Endothelial cell of umbilical vein (primary cell): ENCODE measurements around the gene SIRPG. TPM values are rescaled to one million over a fixed set of nuclear protein-coding genes. Genes with fewer than 3 reads are reported as not detected.

Source experiments
- BruUV-seq: library from RNA; stranded (reverse); fragments of 400-500 nt; replicated peaks from 2 replicates; lab custom pipeline; 2021; lab: Mats Ljungman, UMichigan
- CTCF ChIA-PET: fragments of 300-600, 350-600 bp; sonication (Branson Sonifier 250); formaldehyde crosslinking; loops from one replicate; lab custom pipeline; 2021; ENCODE audit warnings: antibody characterized with exemption, inconsistent platforms; lab: Charles Lee
- POLR2A ChIA-PET: fragments of 300-600, 350-600 bp; sonication (Branson Sonifier 250); formaldehyde crosslinking; loops from one replicate; lab custom pipeline; 2021; ENCODE audit warnings: antibody characterized with exemption, inconsistent platforms; lab: Charles Lee
- DNase-seq: peaks from one replicate; pipeline ENCODE4 v3.0.0-alpha.2; 2011; ENCODE audit warnings: low read depth, low spot score
- FAIRE-seq: peaks from 2 replicates; lab custom pipeline; 2011; peaks lifted over from hg19 to GRCh38; lab: Jason Lieb, UNC
- H2AFZ ChIP-seq: 2 replicates; pipeline ENCODE4 v1.6.0; 2012; ENCODE audit warnings: low read depth, low read length, control low read depth, inconsistent platforms
- H3K27ac ChIP-seq: 2 replicates; pipeline ENCODE4 v1.5.1; 2011; ENCODE audit warnings: low read depth, mild to moderate bottlenecking, control low read depth, low read length, moderate library complexity; ENCODE audit not compliant: insufficient read depth
- H3K27me3 ChIP-seq, 2 experiments: 2 replicates each; pipeline versions ENCODE4 v1.6.0 to v1.6.1; 2011; ENCODE audit warnings: low read length in 2 of 2, mixed read lengths in 1 of 2; ENCODE audit not compliant: control insufficient read depth in 2 of 2, insufficient read depth in 2 of 2
- H3K36me3 ChIP-seq, 2 experiments: 2 replicates in 1 of 2; 3 replicates in 1 of 2; pipeline ENCODE4 v1.5.1; 2011; ENCODE audit warnings: low read length in 2 of 2, mild to moderate bottlenecking in 1 of 2, moderate library complexity in 1 of 2; ENCODE audit not compliant: control insufficient read depth in 2 of 2, insufficient read depth in 2 of 2; ENCODE audit errors: extremely low read depth in 1 of 2
- H3K4me1 ChIP-seq: 3 replicates; pipeline ENCODE4 v1.5.1; 2011; ENCODE audit warnings: mild to moderate bottlenecking, low read length; ENCODE audit not compliant: control insufficient read depth, insufficient read depth; ENCODE audit errors: extremely low read depth
- H3K4me2 ChIP-seq: 2 replicates; pipeline ENCODE4 v1.6.1; 2011; ENCODE audit warnings: low read length, control low read depth, mixed read lengths; ENCODE audit not compliant: insufficient read depth
- H3K4me3 ChIP-seq, 3 experiments: fragments of 200-600 bp in 1 of 3; sonication (generic), shearing (Covaris generic) in 1 of 3; replicated peaks in 1 of 3; 2 replicates each; pipeline ENCODE4 v1.5.1; 2011 to 2016; ENCODE audit warnings: control low read depth in 3 of 3, low read length in 3 of 3, mild to moderate bottlenecking in 2 of 3, inconsistent platforms in 1 of 3, low read depth in 1 of 3, moderate library complexity in 1 of 3; ENCODE audit not compliant: insufficient read depth in 1 of 3
- H3K79me2 ChIP-seq: 2 replicates; pipeline ENCODE4 v1.6.0; 2012; ENCODE audit warnings: low read length, inconsistent platforms; ENCODE audit not compliant: control insufficient read depth, insufficient read depth
- H3K9ac ChIP-seq: replicated peaks from 2 replicates; pipeline ENCODE3; 2011; ENCODE audit warnings: low read length, control low read depth; ENCODE audit not compliant: insufficient read depth; ENCODE audit errors: extremely low read depth
- H3K9me1 ChIP-seq: replicated peaks from 3 replicates; pipeline ENCODE4 v1.6.0; 2011; ENCODE audit warnings: mild to moderate bottlenecking, low read length; ENCODE audit not compliant: control insufficient read depth, insufficient read depth; ENCODE audit errors: extremely low read depth
- H3K9me3 ChIP-seq: replicated peaks from 2 replicates; pipeline ENCODE4 v1.5.1; 2012; ENCODE audit warnings: low read length, inconsistent platforms; ENCODE audit not compliant: control insufficient read depth, insufficient read depth
- H4K20me1 ChIP-seq: replicated peaks from 2 replicates; pipeline ENCODE3; 2011; ENCODE audit warnings: mild to moderate bottlenecking, low read length; ENCODE audit not compliant: control insufficient read depth, insufficient read depth; ENCODE audit errors: extremely low read depth
- CTCF ChIP-seq, 2 donors: IDR thresholded peaks; 1 replicate in 1 of 2; 2 replicates in 1 of 2; pipeline ENCODE4 v1.5.1; 2011; ENCODE audit warnings: low read length in 2 of 2, mild to moderate bottlenecking in 2 of 2, moderate library complexity in 2 of 2, control low read depth in 1 of 2, inconsistent platforms in 1 of 2, low read depth in 1 of 2; ENCODE audit not compliant: insufficient read depth in 1 of 2; ENCODE audit errors: extremely low read depth in 1 of 2
- EZH2 ChIP-seq: IDR thresholded peaks from 2 replicates; pipeline ENCODE4 v1.6.1; 2012; ENCODE audit warnings: borderline replicate concordance, low read depth, mild to moderate bottlenecking, moderate library complexity, low read length, inconsistent platforms; ENCODE audit not compliant: severe bottlenecking
- FOS ChIP-seq: IDR thresholded peaks from 2 replicates; pipeline ENCODE4 v1.6.1; 2011; ENCODE audit warnings: mild to moderate bottlenecking, low read length, moderate library complexity, borderline replicate concordance; ENCODE audit not compliant: insufficient read depth
- GATA2 ChIP-seq: IDR thresholded peaks from 2 replicates; pipeline ENCODE4 v1.7.0; 2011; ENCODE audit warnings: low read depth, mild to moderate bottlenecking, moderate library complexity, mixed read lengths, low read length; ENCODE audit not compliant: insufficient read length, insufficient read depth
- JUN ChIP-seq: IDR thresholded peaks from 2 replicates; pipeline ENCODE4 v1.6.1; 2011; ENCODE audit warnings: borderline replicate concordance, low read depth; ENCODE audit not compliant: insufficient read length, insufficient read depth
- MYC ChIP-seq: IDR thresholded peaks from one replicate; pipeline ENCODE4 v1.6.1; 2011; ENCODE audit warnings: mild to moderate bottlenecking, low read depth, low read length
- POLR2A ChIP-seq: IDR thresholded peaks from 2 replicates; pipeline ENCODE4 v1.6.1; 2012; ENCODE audit warnings: low read depth, mild to moderate bottlenecking, control low read depth, low read length
- POLR2AphosphoS5 ChIP-seq: IDR thresholded peaks from 2 replicates; pipeline ENCODE4 v1.6.1; 2012; ENCODE audit warnings: low read depth, mild to moderate bottlenecking, control low read depth, low read length, moderate library complexity; ENCODE audit not compliant: insufficient read depth
- dilution Hi-C: fragments of 300-500 bp; cut with MboI; formaldehyde crosslinking; loops from one replicate; pipeline ENCODE4 v1.15.0; 2019; ENCODE audit warnings: low sequenced_read_pairs; ENCODE audit not compliant: extremely low pct_ligation_motif_present
- intact Hi-C: fragments of 100-400 bp; cut with micrococcal nuclease; formaldehyde crosslinking; loops from one replicate; pipeline ENCODE4 v1.10.0; 2022
- polyA plus RNA-seq, 4 experiments: library from polyadenylated mRNA; depleted of rRNA in 3 of 4; stranded (reverse) in 3 of 4; unstranded in 1 of 4; fragments of >200 nt; gene quantifications; 2 replicates each; pipeline versions ENCODE4 v1.2.1 to v1.2.3, GENCODE V29; 2011 to 2012; ENCODE audit warnings: missing spikeins in 1 of 4
- total RNA-seq: library from RNA; stranded (reverse); gene quantifications from 2 replicates; pipeline ENCODE4 v1.2.3, GENCODE V29; 2021
- TF ChIP-seq, protein P1 (sequence below): IDR thresholded peaks from 2 replicates; pipeline ENCODE4 v1.6.1; 2011; ENCODE audit not compliant: insufficient read depth, insufficient read length

SIRPG gene
- total and polyA plus RNA-seq, 2 donors (not counting 3 experiments of a cell fraction or from before 2014, with no cell fraction given): not detected

- FAIRE-seq (no peak), DNase-seq (no peak)
- H3K79me2 ChIP-seq: no peaks in the 10 kb centered on the region
- no peak overlapping the region for H3K27ac ChIP-seq
- no peak overlapping the region for H3K9ac ChIP-seq
- no peaks in the 10 kb centered on the region for H3K9me3 ChIP-seq
- H2AFZ ChIP-seq: no peak overlapping the region
- dilution Hi-C loops (no loop called here), intact Hi-C loops (no loop called here)
- H3K4me2 ChIP-seq: no peak overlapping the region
- no peaks in the 10 kb centered on the region for H3K9me1 ChIP-seq
- H3K4me1 ChIP-seq: no peaks in the 10 kb centered on the region
- H3K4me3 ChIP-seq: no peak overlapping the region
- no peak for TF ChIP-seq FOS
- H3K27me3 ChIP-seq: peaks cover 0 to 4% of the 10 kb centered on the region in 2 experiments
- ChIA-PET CTCF (interaction anchor here (1.4 kb wide), 1 partner anchor 162 kb away, joined by 4 read pairs; no protein-coding TSS in a partner anchor), POLR2A (no interaction called here)
- no peaks in the 10 kb centered on the region for H3K36me3 ChIP-seq
- BruUV-seq: no TSS peak
- no peaks in the 10 kb centered on the region for H4K20me1 ChIP-seq
These were observed 7.8 kb upstream of the SIRPG start for GRCh38 chr20:1665345-1665744.

GRCh38 chr20:1664911-1665310 lies 7.3 kb upstream of the SIRPG start:
- Histone ChIP-seq H4K20me1 (no peaks in the 10 kb centered on the region), H3K27me3 (peaks cover 0 to 4% of the 10 kb centered on the region in 2 experiments), H3K27ac (no peak overlapping the region), H2AFZ (no peak overlapping the region), H3K9me1 (no peaks in the 10 kb centered on the region), H3K36me3 (no peaks in the 10 kb centered on the region), H3K9me3 (no peaks in the 10 kb centered on the region), H3K4me3 (no peak overlapping the region), H3K9ac (no peak overlapping the region), H3K4me1 (no peaks in the 10 kb centered on the region), H3K4me2 (no peak overlapping the region), H3K79me2 (no peaks in the 10 kb centered on the region)
- ChIA-PET POLR2A (no interaction called here), CTCF (no interaction called here)
- no peak for FAIRE-seq
- intact Hi-C loops: no loop called here
- TF ChIP-seq POLR2A: no peak
- no peak for TF ChIP-seq EZH2
- no peak for TF ChIP-seq FOS
- no peak for TF ChIP-seq CTCF (IDR thresholded peaks at IDR 0.05; ENCODE audit: extremely low read depth in 1 of 2, insufficient read depth in 1 of 2, low read depth in 1 of 2, low read length in 2 of 2)
- no peak for TF ChIP-seq GATA2
- no peak for TF ChIP-seq POLR2AphosphoS5
- TF ChIP-seq, protein P1, sequence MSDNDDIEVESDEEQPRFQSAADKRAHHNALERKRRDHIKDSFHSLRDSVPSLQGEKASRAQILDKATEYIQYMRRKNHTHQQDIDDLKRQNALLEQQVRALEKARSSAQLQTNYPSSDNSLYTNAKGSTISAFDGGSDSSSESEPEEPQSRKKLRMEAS: no peak
- TF ChIP-seq MYC: no peak
- no peak for TF ChIP-seq JUN
- dilution Hi-C loops: no loop called here
- no peak for DNase-seq
- BruUV-seq: no TSS peak
